Measurements from ENCODE around the gene ASIC3. TPM values are rescaled to one million over a fixed set of nuclear protein-coding genes. Genes with fewer than 3 reads are reported as not detected.
A peak's percentile ranks its signal among the peaks of the same experiment; 100 is the strongest.

ASIC3 gene
- polyA plus RNA-seq, 3 donors = 1.3 to 7.6 (median 2.8) TPM

DNA sequence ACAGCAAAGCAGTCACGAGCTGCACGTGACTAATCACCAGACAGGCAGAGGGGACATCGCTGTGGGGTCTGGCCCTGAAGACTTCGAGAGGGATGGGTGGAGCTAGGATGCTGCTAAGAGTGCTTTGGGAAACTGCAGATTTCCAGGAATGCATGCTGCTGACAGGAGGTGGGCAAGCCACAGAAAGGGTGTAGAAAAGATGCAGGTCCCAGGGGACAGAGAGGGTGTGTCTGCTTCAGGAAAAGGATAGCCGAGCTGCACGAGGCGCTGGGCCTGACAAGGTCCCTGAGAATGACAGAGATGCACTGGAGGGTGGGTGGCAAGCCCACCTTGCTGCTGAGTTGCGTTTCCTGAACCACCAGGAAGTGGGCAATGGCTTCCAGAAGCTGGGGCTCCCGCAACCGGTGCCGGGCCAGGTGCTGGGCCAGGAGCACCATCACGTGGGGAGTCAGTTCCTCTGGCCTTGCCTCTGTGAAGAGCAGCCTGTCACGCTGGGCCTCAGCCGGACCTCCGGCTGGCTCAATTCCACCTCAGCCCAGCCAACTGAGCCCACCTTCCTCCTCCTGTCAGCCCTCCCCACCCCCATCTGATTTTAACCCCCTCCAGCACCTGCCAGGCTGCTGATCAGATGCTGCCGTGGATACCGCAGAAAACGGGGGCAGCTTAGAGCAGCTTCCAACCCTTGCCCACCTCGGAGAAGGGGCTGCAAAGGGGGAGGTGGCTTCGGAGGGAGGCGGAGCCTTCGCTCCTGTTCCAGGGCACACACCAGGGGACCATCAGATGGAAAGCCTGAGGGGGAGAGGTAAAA lies 30.1 kb downstream of the ASIC3 start:
- H3K27ac ChIP-seq (ENCODE audit: low read depth, low read length) = no peak overlapping the region
- 47 to 50% (median 48%) methylated on average over 22 of the region's 22 CpGs for WGBS, 3 donors

GRCh38 chr7:151079199-151079910 lies 31.0 kb downstream of the ASIC3 start:
- 69 to 82% (median 80%) methylated on average over 27 of the region's 27 CpGs for WGBS, 3 donors
- H3K27ac ChIP-seq (ENCODE audit: low read depth, low read length) = no peak overlapping the region

- H3K27ac ChIP-seq (ENCODE audit: low read depth, low read length) = no peak overlapping the region
- WGBS, 3 donors = 0 to 1% (median 1%) methylated on average over 28 to 31 of the region's 31 CpGs
Observed at GRCh38 chr7:151080067-151080521, 31.8 kb downstream of the ASIC3 start.

- no peak within 1 kb of the TSS for H3K27ac ChIP-seq (ENCODE audit: low read depth, low read length)
- 1% methylated on average over 40 to 66 of the region's 66 CpGs for WGBS, 3 donors
Observed at GRCh38 chr7:151080522-151081169, 32.3 kb downstream of the ASIC3 start, which contains the start of gene FASTK. Gene FASTK (minus strand): TSS chr7:151080809. CDS start chr7:151080766, 43 bp downstream.

GRCh38 chr7:151081170-151082101 lies 33.1 kb downstream of the ASIC3 start:
- no peak overlapping the region for H3K27ac ChIP-seq (ENCODE audit: low read depth, low read length)
- WGBS, 3 donors = 17 to 45% (median 38%) methylated on average over 49 to 64 of the region's 64 CpGs

DNA sequence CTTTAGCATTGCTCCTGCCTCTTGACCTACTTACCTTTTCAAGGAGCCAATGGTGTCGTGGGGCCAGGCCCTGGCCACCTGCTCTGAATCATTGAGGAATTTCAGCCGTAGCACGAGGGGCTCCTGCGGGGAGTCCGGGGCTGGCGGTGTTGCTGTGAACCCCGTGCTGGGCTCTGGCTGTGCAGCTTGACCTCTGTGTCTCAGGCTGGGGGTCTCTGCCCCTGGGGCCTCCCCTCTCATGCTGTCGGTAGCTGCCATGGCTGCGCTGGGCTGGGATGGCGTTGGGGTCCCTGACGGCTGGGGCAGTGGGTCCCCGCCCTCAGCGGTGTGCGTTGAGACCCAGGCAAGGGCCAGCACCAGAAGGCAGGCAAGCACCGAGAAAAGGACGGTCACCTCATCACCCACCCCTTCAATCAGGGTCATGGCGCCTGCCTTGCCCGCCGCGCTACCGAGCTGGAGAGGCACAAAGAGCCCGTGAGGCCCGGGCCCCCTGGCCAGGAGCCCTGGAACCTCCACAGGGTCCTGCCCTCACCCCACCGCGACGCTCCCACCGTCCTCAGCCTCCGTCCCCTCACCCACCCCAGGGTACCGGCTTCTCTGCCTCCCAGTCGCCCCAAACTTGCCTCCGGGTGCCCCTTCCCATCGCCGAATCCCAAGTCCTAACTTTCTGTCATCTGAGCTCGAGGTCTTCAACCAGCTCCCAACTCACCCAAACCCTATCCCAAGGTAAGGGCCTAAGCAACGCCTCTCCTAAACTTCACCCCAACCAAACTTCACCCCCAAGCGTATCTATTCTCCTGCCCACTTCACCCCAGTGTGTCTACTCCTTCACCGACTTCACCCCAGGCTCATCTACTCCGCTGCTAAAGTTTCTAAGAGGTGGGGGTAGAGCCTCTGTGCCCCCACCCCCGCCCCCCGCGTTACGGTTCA lies 34.1 kb downstream of the ASIC3 start:
- 42 to 62% (median 61%) methylated on average over 35 to 42 of the region's 42 CpGs for whole genome bisulfite sequencing, 3 donors
- H3K27ac ChIP-seq (ENCODE audit: low read depth, low read length) = no peak overlapping the region

- WGBS, 3 donors = 1 to 2% (median 1%) methylated on average over 62 to 69 of the region's 69 CpGs
- H3K27ac ChIP-seq (ENCODE audit: low read depth, low read length) = no peak within 1 kb of the TSS
Observed at GRCh38 chr7:151083071-151083823, 34.9 kb downstream of the ASIC3 start, which contains the start of gene TMUB1. Gene TMUB1 (minus strand): TSS chr7:151083493. CDS start chr7:151082563, 930 bp downstream.

DNA sequence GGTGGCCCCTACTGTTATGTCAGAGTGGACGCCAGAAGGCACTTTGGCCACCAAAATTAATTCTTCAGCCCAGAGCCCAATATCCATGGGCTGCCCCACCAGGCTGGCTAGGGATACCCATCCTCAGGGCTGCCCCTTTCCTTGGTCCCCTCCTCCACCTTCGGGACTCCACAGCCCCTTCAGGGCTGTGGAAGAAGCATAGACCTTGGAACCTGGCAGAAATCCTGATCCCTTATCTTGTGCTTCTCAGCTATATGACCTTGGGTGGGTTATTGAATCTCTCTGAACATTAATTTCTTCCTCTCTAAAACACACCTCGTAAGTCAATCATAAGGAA lies 35.5 kb downstream of the ASIC3 start:
- 7 to 33% (median 31%) methylated on average over 3 of the region's 3 CpGs for WGBS, 3 donors
- H3K27ac ChIP-seq (ENCODE audit: low read depth, low read length) = no peak overlapping the region

GRCh38 chr7:151085329-151085690 lies 37.0 kb downstream of the ASIC3 start:
- no peak overlapping the region for H3K27ac ChIP-seq (ENCODE audit: low read depth, low read length)
- 17 to 44% (median 41%) methylated on average over 5 of the region's 5 CpGs for WGBS, 3 donors

DNA sequence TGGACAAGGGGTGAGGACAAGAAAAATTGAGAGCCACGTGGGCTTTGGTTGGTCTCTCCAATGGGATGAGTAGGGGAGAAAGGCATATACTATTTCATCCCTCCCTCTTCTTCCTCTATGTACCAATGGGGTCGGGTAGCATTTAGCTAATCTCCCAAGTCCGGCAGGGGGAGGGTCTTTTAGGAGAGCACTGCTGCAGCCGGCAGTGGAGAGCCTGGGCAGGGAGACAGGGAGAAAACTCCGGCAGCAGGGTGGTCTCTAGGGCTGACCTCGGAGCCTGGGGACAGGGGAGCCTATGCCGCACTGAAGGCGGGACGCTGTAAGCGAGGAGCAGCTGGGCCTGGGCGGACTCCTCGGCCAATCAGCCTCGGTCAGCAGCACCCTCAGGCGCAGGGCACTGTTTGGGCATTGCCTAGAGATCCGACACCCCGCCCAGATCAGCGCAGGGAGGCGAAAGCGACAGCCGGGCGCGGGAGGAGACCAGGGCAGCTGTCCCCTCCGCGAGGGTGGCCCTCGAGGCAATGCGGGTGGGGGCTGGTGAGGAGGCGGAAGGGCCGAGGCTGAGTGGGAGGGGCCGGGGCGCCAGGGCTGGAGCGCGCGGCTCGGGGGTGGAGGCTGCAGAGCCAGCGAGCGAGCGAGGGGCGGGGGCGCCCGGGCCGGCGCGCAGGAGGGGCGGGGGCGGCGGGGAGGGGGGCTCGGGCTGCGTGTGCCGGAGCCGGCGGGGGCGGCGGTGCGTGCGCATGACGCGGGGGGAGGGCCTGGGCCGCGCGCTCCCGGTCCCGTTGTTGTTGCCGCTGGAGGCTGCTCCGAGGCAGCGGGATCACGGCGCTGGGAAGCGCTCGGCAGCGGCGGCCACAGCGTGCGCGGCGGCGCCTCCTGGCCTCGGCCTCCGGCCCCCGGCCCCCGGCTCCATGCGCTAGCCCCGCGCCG lies 37.6 kb downstream of the ASIC3 start, which contains the start of gene AGAP3:
Gene AGAP3, plus strand, starts transcription at position 785 of the 930 bp plus-strand sequence. CDS start 267 bp downstream, outside the sequence.
- H3K27ac ChIP-seq (ENCODE audit: low read depth, low read length) = no peak within 1 kb of the TSS
- 0 to 2% (median 1%) methylated on average over 30 to 82 of the region's 84 CpGs for WGBS, 3 donors

DNA sequence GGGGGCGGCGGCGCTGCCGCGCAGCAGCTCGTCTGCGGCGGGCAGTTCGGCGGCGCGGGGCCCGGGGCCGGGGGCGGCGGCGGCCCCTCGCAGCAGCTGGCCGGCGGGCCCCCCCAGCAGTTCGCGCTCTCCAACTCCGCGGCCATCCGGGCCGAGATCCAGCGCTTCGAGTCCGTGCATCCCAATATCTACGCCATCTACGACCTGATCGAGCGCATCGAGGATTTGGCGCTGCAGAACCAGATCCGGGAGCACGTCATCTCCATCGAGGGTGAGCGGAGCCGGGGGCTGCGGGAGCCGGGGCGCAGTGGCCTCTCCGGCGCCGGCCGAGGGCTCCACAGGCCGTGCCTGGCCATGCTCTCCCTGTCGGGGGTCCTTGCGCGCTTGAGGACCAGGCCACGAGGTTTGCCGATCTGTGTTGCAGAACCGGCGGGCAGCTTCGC lies 38.5 kb downstream of the ASIC3 start:
- WGBS, 3 donors = 0 to 1% (median 0%) methylated on average over 35 to 44 of the region's 56 CpGs
- no peak overlapping the region for H3K27ac ChIP-seq (ENCODE audit: low read depth, low read length)

- peak overlapping the region; percentile 48 for H3K27ac ChIP-seq (ENCODE audit: low read depth, low read length)
- WGBS, 3 donors = 0 to 1% (median 1%) methylated on average over 45 to 70 of the region's 70 CpGs
Observed at GRCh38 chr7:151087245-151088018, 39.1 kb downstream of the ASIC3 start.

DNA sequence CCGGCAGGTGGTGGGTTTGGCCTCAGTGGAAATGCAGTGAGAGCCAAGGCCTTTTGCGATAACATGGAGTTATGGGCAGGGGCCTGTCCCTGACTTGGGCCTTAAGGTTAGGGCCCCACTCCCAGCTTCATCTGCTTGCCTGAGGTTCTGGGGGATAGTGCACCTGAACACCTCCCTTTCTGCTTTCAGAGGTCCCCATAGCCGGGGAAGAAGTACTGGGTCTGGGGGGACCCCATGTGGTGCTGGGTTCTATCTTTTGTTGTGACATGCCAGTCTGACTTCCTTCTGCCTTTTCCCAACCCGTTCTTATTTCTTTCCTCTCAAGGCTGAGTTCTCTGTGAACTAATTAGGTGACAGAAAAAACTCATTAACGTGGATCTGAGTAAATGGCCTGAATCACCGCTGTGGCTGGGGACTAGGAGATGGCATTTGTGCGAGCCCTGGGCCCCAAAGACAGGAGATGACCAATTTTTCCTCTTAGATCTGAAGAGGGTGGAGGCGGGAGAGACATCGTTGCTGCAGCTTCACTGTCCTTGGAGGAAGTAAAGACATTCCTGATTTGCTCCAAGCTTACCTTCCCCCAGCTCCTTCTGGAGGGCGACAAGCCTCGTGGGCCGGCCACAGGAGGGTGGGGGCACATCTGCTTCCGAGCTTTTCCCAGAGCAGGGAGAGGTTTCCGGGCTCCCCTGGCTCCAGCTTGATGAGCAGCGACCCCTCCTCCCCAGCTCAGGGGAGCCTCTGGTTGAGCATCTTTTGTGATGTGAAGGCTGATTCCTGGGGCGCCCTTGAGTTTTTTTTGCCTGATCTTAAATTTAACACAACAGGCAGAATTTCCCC lies 39.9 kb downstream of the ASIC3 start:
- H3K27ac ChIP-seq (ENCODE audit: low read depth, low read length) = peak overlapping the region; percentile 48
- 22 to 32% (median 31%) methylated on average over 16 of the region's 16 CpGs for WGBS, 3 donors
